HUES64 (cell line): ENCODE data around the gene IGSF9.
A peak's percentile ranks its signal among the peaks of the same experiment; 100 is the strongest.

Source experiments
- H3K27ac ChIP-seq: 2 replicates; pipeline ENCODE4 v1.7.0; 2013; ENCODE audit warnings: low read depth, low read length, inconsistent platforms
- H3K27me3 ChIP-seq: 2 replicates; pipeline ENCODE4 v1.6.1; 2013; ENCODE audit warnings: mild to moderate bottlenecking, low read length; ENCODE audit not compliant: insufficient read depth
- H3K36me3 ChIP-seq: 2 replicates; pipeline ENCODE4 v1.6.1; 2013; ENCODE audit warnings: mild to moderate bottlenecking, low read length; ENCODE audit not compliant: insufficient read depth
- H3K4me1 ChIP-seq: 2 replicates; pipeline ENCODE4 v1.6.1; 2013; ENCODE audit warnings: mild to moderate bottlenecking, low read length, moderate library complexity; ENCODE audit not compliant: insufficient read depth
- H3K4me3 ChIP-seq: 2 replicates; pipeline ENCODE4 v1.5.1; 2013; ENCODE audit warnings: mild to moderate bottlenecking, low read length, moderate library complexity
- H3K9ac ChIP-seq: 2 replicates; pipeline ENCODE4 v1.6.1; 2013; ENCODE audit warnings: mild to moderate bottlenecking, low read depth, low read length
- H3K9me3 ChIP-seq: 2 replicates; pipeline ENCODE4 v1.6.1; 2013; ENCODE audit warnings: low read depth, low read length; ENCODE audit not compliant: insufficient read depth
- WGBS: fragments of 150-250, 120-280 bp; methylation state at CpG from one replicate; pipeline ENCODE4 v1.1.7; 2013; ENCODE audit warnings: missing lambda C conversion rate; 5-methylcytosine and 5-hydroxymethylcytosine counted together

Gene IGSF9

GRCh38 chr1:159931101-159931794 lies 14.2 kb downstream of the IGSF9 start:
- H3K27ac ChIP-seq, result no peak overlapping the region
- no peaks in the 10 kb centered on the region for H3K9me3 ChIP-seq
- no peaks in the 10 kb centered on the region for H3K27me3 ChIP-seq
- 94% methylated on average over 13 of the region's 13 CpGs for WGBS
- no peak overlapping the region for H3K4me3 ChIP-seq
- H3K36me3 ChIP-seq, result peaks cover 32% of the 10 kb centered on the region
- H3K9ac ChIP-seq, result no peak overlapping the region
- no peaks in the 10 kb centered on the region for H3K4me1 ChIP-seq

DNA sequence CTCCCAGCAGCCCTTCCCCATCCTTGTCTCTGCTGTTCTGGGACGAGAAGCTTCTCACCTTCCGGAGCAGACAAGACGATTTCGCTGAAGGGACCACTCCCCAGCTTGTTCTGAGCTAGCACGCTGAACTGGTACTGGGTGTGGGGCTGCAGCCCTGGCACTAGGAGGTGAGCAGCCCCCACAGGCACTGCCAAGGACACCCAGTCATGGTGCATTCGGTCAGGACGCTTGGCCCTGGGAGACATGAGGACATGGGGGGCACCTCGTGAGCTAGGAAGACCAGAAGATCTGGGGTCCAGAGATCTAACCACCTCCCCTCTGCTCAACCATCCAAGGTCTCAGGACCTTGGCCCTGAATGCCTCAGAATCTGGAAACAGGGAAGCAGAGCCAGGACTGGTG lies 14.8 kb downstream of the IGSF9 start:
- Histone ChIP-seq H3K36me3 (peaks cover 32% of the 10 kb centered on the region), H3K4me1 (peaks cover 4% of the 10 kb centered on the region; the same call in 1 of the 2 replicates), H3K4me3 (no peak overlapping the region), H3K27me3 (no peaks in the 10 kb centered on the region), H3K9ac (no peak overlapping the region), H3K27ac (no peak overlapping the region), H3K9me3 (no peaks in the 10 kb centered on the region)
- WGBS, result 92% methylated on average over 8 of the region's 8 CpGs

DNA sequence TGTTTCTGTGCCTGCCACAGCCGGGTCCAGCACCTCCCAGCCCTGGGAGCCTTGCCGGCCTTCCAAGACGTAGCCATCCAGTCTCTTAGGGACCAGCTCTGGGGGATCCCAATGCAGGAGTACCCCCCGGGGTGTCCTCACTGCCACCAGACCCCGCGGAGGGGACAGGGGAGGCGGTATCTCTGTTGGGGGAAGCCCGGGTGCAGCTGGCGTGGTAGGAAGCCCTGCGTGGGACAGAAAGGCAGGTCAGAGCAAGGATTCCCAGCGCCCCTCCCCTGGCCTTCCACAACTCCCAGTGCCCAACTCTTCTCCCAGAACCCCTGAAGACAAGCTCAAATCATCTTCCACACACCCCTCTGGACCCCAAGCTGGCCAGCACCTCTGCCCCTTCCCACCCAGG lies 15.2 kb downstream of the IGSF9 start:
- no peaks in the 10 kb centered on the region for H3K27me3 ChIP-seq
- WGBS, result 93% methylated on average over 11 of the region's 11 CpGs
- H3K4me3 ChIP-seq, result no peak overlapping the region
- no peak overlapping the region for H3K27ac ChIP-seq
- peaks cover 5% of the 10 kb centered on the region; the same call in 1 of the 2 replicates for H3K4me1 ChIP-seq
- peaks cover 32% of the 10 kb centered on the region for H3K36me3 ChIP-seq
- no peak overlapping the region for H3K9ac ChIP-seq
- no peaks in the 10 kb centered on the region for H3K9me3 ChIP-seq

DNA sequence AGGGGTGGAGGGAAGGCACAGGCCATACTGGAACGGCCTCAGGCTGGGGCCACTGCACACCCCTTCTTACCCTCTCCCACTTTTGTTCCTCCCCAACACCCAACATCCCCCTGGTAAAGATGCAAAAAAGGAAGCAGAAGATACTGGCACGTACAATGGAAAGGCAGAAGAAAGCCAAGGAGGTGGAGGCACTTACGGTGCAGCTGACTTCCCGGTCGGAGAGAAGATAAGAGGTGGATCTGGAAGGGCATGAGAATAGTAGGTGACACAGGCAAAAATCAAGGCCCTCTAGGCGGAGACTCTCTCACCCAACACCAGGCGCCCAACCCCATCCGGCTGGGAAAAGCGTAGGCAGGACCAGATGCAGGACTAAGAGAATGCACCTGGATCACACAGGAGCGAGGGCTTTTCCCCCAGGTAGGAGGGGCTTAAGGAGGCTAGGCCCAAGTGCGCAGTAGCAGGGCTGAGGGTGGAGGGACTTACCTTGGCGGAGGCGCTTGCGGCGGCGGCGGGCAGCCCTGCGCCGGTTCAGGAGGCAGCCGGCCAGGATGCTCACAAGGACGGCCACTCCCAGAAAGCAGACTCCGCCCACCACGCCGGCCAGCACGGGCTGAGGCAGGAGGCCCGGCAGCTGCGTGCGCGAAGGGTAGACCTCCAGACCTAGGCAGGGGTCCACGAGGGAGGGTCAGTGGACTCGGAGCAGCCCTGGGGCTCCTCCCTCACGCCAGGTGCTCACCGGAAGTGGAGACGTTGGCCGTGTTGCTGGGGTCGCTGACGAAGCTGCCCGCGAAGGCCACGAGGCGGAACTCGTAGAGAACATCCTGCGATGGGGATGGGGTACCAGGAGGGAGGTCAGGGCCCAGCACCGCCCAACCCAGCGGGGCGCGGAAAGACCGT lies 16.0 kb downstream of the IGSF9 start:
- Histone ChIP-seq H3K4me1 (peaks cover 5% of the 10 kb centered on the region; the same call in 1 of the 2 replicates), H3K9ac (no peak overlapping the region), H3K27me3 (no peaks in the 10 kb centered on the region; the same call in 1 of the 2 replicates), H3K36me3 (peaks cover 26% of the 10 kb centered on the region), H3K4me3 (no peak overlapping the region; the same call in 1 of the 2 replicates), H3K27ac (no peak overlapping the region), H3K9me3 (no peaks in the 10 kb centered on the region)
- 80% methylated on average over 47 of the region's 48 CpGs for WGBS

DNA sequence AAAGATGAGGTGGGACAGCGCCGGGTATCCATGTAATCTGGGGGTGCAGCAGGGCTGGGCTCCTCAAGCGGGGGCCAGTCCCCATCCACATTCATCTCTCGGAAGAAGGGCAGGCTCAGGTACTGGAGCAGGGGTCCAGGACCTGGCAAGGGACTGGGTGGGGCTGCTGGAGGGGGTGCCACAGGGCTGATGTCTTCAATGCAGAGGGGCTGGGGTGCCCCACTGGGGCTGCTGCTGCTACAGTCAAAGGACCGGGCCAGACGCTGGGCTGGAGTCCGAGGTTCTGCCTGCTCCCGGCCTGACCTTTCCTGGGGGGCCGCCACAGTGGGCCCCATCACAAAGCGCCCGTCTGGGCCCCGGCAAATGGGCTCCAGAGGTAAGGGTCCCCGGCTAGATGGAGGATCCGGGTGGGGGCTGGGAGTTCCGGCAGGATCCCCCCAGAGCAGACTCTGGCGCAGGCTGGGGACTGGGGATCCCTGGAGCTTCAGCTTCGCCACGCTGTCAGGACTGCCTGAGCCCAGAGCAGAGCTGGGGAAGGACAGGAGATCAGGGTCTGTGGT lies 16.8 kb downstream of the IGSF9 start:
- Histone ChIP-seq H3K4me1 (peaks cover 12% of the 10 kb centered on the region), H3K27ac (no peak overlapping the region), H3K9me3 (no peaks in the 10 kb centered on the region), H3K4me3 (no peak overlapping the region), H3K9ac (no peak overlapping the region), H3K36me3 (peaks cover 20% of the 10 kb centered on the region; the same call in 1 of the 2 replicates), H3K27me3 (no peaks in the 10 kb centered on the region; the same call in 1 of the 2 replicates)
- WGBS, result 97% methylated on average over 18 of the region's 18 CpGs

DNA sequence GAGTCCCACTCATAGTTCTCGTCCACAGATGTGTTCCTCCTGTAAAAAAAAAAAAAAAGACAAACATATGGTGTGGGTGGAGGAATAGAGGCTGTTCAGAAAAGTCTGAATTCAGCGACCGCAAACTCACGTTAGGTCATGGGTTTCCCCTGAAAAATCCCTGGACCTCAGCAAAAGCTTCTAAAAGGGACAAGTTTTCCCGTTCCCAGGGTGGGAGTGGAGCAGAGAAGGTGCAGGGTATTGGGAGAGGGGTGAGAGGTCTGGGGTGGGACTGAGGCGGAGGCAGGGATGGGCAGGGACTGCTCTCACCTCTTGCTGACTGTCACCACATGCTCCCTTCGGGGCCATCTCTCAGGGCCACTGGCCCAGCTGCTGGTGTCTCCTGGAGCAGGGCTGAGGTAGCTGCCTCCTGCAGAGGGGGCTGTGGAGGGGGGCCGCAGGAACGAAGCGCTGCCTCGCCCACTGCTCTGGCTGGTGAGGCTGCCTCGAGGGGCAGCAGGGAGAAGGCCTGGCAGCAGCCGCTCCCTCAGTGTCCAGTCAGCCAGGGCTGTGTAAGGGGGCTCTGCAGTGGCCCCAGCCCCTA lies 17.5 kb downstream of the IGSF9 start:
- Histone ChIP-seq H3K4me1 (peaks cover 19% of the 10 kb centered on the region), H3K27me3 (no peaks in the 10 kb centered on the region; the same call in 1 of the 2 replicates), H3K36me3 (peaks cover 20% of the 10 kb centered on the region; the same call in 1 of the 2 replicates), H3K27ac (no peak overlapping the region), H3K9ac (no peak overlapping the region; the same call in 1 of the 2 replicates), H3K9me3 (no peaks in the 10 kb centered on the region), H3K4me3 (no peak overlapping the region)
- WGBS, result 80% methylated on average over 12 of the region's 13 CpGs

DNA sequence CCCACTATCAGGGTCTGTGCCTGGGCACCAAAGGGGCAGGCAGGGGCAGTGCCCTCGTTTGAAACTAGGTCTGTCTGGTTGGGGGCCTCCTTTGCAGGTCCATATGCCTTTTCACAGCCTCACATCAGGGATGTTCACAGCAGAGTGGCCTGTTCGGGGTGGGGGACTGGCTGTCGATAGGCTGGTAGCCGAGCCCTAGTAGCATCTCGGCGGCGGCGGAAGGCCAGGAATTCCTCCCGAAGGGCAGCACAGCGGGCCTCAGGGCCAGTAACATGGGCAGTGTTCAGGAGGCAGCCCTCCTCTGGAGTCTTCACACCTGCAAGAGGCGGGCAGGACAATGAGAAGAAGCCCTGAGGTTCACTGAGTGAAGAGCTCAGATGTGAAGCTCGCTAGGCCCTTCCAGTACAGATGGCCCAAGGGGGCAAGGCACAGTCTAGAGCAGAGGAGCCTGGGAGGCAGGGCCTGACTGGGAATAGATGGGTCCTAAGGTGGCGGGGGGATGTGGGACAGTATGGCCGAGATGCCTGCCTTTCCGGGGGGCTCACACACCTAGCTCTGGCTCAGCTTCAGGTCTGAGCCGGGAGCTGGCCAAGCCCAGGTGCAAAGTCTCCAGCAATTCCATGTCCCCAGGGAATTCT lies 18.1 kb downstream of the IGSF9 start:
- no peak overlapping the region for H3K9ac ChIP-seq
- WGBS, result 91% methylated on average over 16 of the region's 16 CpGs
- no peaks in the 10 kb centered on the region for H3K9me3 ChIP-seq
- no peaks in the 10 kb centered on the region; the same call in 1 of the 2 replicates for H3K27me3 ChIP-seq
- H3K27ac ChIP-seq, result no peak overlapping the region
- H3K36me3 ChIP-seq, result peaks cover 20% of the 10 kb centered on the region; the same call in 1 of the 2 replicates
- peaks cover 25% of the 10 kb centered on the region for H3K4me1 ChIP-seq
- H3K4me3 ChIP-seq, result no peak overlapping the region

- no peaks in the 10 kb centered on the region; the same call in 1 of the 2 replicates for H3K27me3 ChIP-seq
- H3K36me3 ChIP-seq, result peaks cover 15% of the 10 kb centered on the region
- 17% methylated on average over 7 of the region's 7 CpGs for WGBS
- peaks cover 25% of the 10 kb centered on the region for H3K4me1 ChIP-seq
- peak overlapping the region; percentile 85 for H3K4me3 ChIP-seq
- no peak overlapping the region for H3K27ac ChIP-seq
- no peaks in the 10 kb centered on the region for H3K9me3 ChIP-seq
- H3K9ac ChIP-seq, result peak overlapping the region; percentile 36; the same call in 1 of the 2 replicates
Measured at GRCh38 chr1:159925719-159926078, 19.7 kb downstream of the IGSF9 start.

GRCh38 chr1:159924791-159925718 lies 20.4 kb downstream of the IGSF9 start, which contains the start of gene TAGLN2:
Gene TAGLN2 (minus strand): TSS chr1:159925507. CDS start chr1:159920509, 4,998 bp downstream.
- Histone ChIP-seq H3K9me3 (no peaks in the 10 kb centered on the region), H3K9ac (peak within 1 kb of the TSS; percentile 80), H3K27ac (peak within 1 kb of the TSS; percentile 77), H3K4me1 (peaks cover 25% of the 10 kb centered on the region), H3K4me3 (peak within 1 kb of the TSS; percentile 85), H3K27me3 (no peaks in the 10 kb centered on the region; the same call in 1 of the 2 replicates), H3K36me3 (peaks cover 22% of the 10 kb centered on the region)
- under 1% methylated on average over 58 of the region's 58 CpGs for WGBS
